HCT116 (cell line): ENCODE results near the gene RELA. TPM values are rescaled to one million over a fixed set of nuclear protein-coding genes. Genes with fewer than 3 reads are reported as not detected.

ENCODE experiments used
- ATAC-seq: fragments of 200-7000 bp; cut with Tn5 transposase; 2 replicates; pipeline ENCODE4 v1.9.1; 2020; ENCODE audit warnings: mild to moderate bottlenecking, moderate library complexity
- BruUV-seq: library from RNA; stranded (reverse); fragments of 400-500 nt; replicated peaks from 2 replicates; lab custom pipeline; 2021; lab: Mats Ljungman, UMichigan
- CTCF ChIA-PET: fragments of 300-600 bp; sonication (Branson Sonifier 250); formaldehyde crosslinking; loops from one replicate; lab custom pipeline; 2021; ENCODE audit warnings: antibody characterized with exemption; lab: Charles Lee
- POLR2A ChIA-PET: fragments of 300-600, 350-600 bp; sonication (Branson Sonifier 250); formaldehyde crosslinking; loops from one replicate; lab custom pipeline; 2021; ENCODE audit warnings: antibody characterized with exemption; lab: Charles Lee
- RAD21 ChIA-PET, 2 experiments: fragments of 300-600 bp; sonication (Branson Sonifier 250); formaldehyde crosslinking; loops; one replicate each; lab custom pipeline; 2023; ENCODE audit warnings: low total read pairs in 2 of 2; ENCODE audit not compliant: uncharacterized antibody in 2 of 2, unreplicated experiment in 2 of 2, low non-redundant PET in 1 of 2; lab: Charles Lee
- DNase-seq: peaks from one replicate; pipeline ENCODE4 v3.0.0-alpha.2; 2010; ENCODE audit warnings: low read depth, low spot score
- H2AFZ ChIP-seq: fragments of 200-600 bp; shearing (Covaris generic), sonication (generic); 2 replicates; pipeline ENCODE4 v1.6.1; 2017; ENCODE audit warnings: low read depth, mixed run types, mixed read lengths, antibody characterized with exemption, low read length; ENCODE audit not compliant: poor library complexity, severe bottlenecking
- H3K27ac ChIP-seq: 2 replicates; pipeline ENCODE4 v1.5.1; 2012; ENCODE audit warnings: low read depth, low read length
- H3K27me3 ChIP-seq: fragments of 200-600 bp; sonication (generic); 2 replicates; pipeline ENCODE4 v1.6.1; 2016; ENCODE audit warnings: mixed run types, low read length, mixed read lengths; ENCODE audit not compliant: insufficient read depth
- H3K36me3 ChIP-seq, 2 experiments: fragments of 200-500 bp in 1 of 2; fragments of 200-600 bp in 1 of 2; sonication (Bioruptor generic) in 1 of 2; sonication (generic) in 1 of 2; 2 replicates each; pipeline versions ENCODE4 v1.5.1 to v1.6.1; 2014 to 2016; ENCODE audit warnings: low read length in 2 of 2, inconsistent platforms in 1 of 2, mixed read lengths in 1 of 2, mixed run types in 1 of 2; ENCODE audit not compliant: insufficient read depth in 2 of 2, control insufficient read depth in 1 of 2
- H3K4me1 ChIP-seq, 2 experiments: fragments of 200-600 bp in 1 of 2; sonication (generic) in 1 of 2; 2 replicates each; pipeline versions ENCODE4 v1.5.1 to v1.6.1; 2012 to 2017; ENCODE audit warnings: low read length in 2 of 2, inconsistent platforms in 1 of 2, mild to moderate bottlenecking in 1 of 2, mixed read lengths in 1 of 2, mixed run types in 1 of 2, moderate library complexity in 1 of 2; ENCODE audit not compliant: insufficient read depth in 2 of 2, control insufficient read depth in 1 of 2
- H3K4me2 ChIP-seq: fragments of 200-600 bp; sonication (generic); 2 replicates; pipeline ENCODE4 v1.6.1; 2017; ENCODE audit warnings: mixed run types, low read length, mixed read lengths
- H3K4me3 ChIP-seq, 2 experiments: fragments of 200-600 bp in 1 of 2; sonication (generic) in 1 of 2; replicated peaks in 1 of 2; 2 replicates each; pipeline ENCODE4 v1.5.1; 2011 to 2016; ENCODE audit warnings: low read length in 2 of 2, control low read depth in 1 of 2, low read depth in 1 of 2, mild to moderate bottlenecking in 1 of 2, mixed read lengths in 1 of 2, mixed run types in 1 of 2
- H3K79me2 ChIP-seq: fragments of 200-600 bp; sonication (generic); 2 replicates; pipeline ENCODE4 v1.6.1; 2017; ENCODE audit warnings: mild to moderate bottlenecking, mixed run types, low read length, moderate library complexity, mixed read lengths; ENCODE audit not compliant: insufficient read depth
- H3K9ac ChIP-seq: fragments of 200-600 bp; sonication (generic); 2 replicates; pipeline ENCODE4 v1.6.1; 2016; ENCODE audit warnings: low read length, mixed read lengths
- H3K9me2 ChIP-seq: fragments of 200-600 bp; sonication (generic), shearing (Covaris generic); 2 replicates; pipeline ENCODE4 v1.6.1; 2017; ENCODE audit warnings: mixed run types, mild to moderate bottlenecking, moderate library complexity; ENCODE audit not compliant: insufficient read depth
- H3K9me3 ChIP-seq, 2 experiments: fragments of 200-500 bp in 1 of 2; fragments of 200-600 bp in 1 of 2; sonication (Bioruptor generic) in 1 of 2; sonication (generic) in 1 of 2; 2 replicates each; pipeline ENCODE4 v1.6.1; 2014 to 2017; ENCODE audit warnings: low read length in 2 of 2, mixed read lengths in 2 of 2, inconsistent platforms in 1 of 2, low read depth in 1 of 2, mild to moderate bottlenecking in 1 of 2, mixed run types in 1 of 2, moderate library complexity in 1 of 2; ENCODE audit not compliant: control insufficient read depth in 1 of 2, insufficient read depth in 1 of 2
- H4K20me1 ChIP-seq: fragments of 200-600 bp; sonication (generic), shearing (Covaris generic); 2 replicates; pipeline ENCODE4 v1.6.1; 2017; ENCODE audit warnings: mixed run types, mild to moderate bottlenecking, moderate library complexity; ENCODE audit not compliant: insufficient read depth
- ATF3 ChIP-seq: IDR thresholded peaks from 2 replicates; pipeline ENCODE4 v1.6.1; 2012
- CBX3 ChIP-seq: IDR thresholded peaks from 2 replicates; pipeline ENCODE4 v1.6.1; 2012; ENCODE audit warnings: low read depth
- CTCF ChIP-seq, 3 experiments: fragments of 200-600 bp in 1 of 3; sonication (generic) in 1 of 3; IDR thresholded peaks in 2 of 3; conservative IDR thresholded peaks in 1 of 3; 2 replicates each; pipeline ENCODE4 v1.5.1; 2012 to 2017; ENCODE audit warnings: low read depth in 2 of 3, low read length in 2 of 3, antibody characterized with exemption in 1 of 3, borderline replicate concordance in 1 of 3, control low read depth in 1 of 3, mild to moderate bottlenecking in 1 of 3, mixed read lengths in 1 of 3, mixed run types in 1 of 3, moderate library complexity in 1 of 3; ENCODE audit not compliant: insufficient read depth in 1 of 3
- ELF1 ChIP-seq: IDR thresholded peaks from 2 replicates; pipeline ENCODE4 v1.6.1; 2012; ENCODE audit warnings: low read depth, borderline replicate concordance
- SIN3A ChIP-seq: IDR thresholded peaks from 2 replicates; pipeline ENCODE4 v1.6.1; 2012; ENCODE audit warnings: low read depth
- SP1 ChIP-seq: IDR thresholded peaks from 2 replicates; pipeline ENCODE4 v1.6.1; 2012; ENCODE audit warnings: low read depth
- SRF ChIP-seq: IDR thresholded peaks from 2 replicates; pipeline ENCODE4 v1.6.1; 2012; ENCODE audit warnings: low read depth
- YY1 ChIP-seq: IDR thresholded peaks from 2 replicates; pipeline ENCODE4 v1.6.1; 2011; ENCODE audit warnings: low read length, low read depth, moderate library complexity, mild to moderate bottlenecking; ENCODE audit not compliant: insufficient replicate concordance; ENCODE audit errors: extremely low read depth
- ZFX ChIP-seq: fragments of 450-650 bp; IDR thresholded peaks from 2 replicates; pipeline ENCODE4 v1.6.1; 2017
- intact Hi-C: fragments of 100-400 bp; cut with micrococcal nuclease; formaldehyde crosslinking; loops from 2 replicates; pipeline ENCODE4 v1.10.0; 2022
- total RNA-seq: library from RNA; stranded (reverse); gene quantifications from one replicate; pipeline ENCODE4 v1.2.1, GENCODE V29; 2021; ENCODE audit not compliant: unreplicated experiment

Gene RELA
- total RNA-seq, 1 experiment from 2014 or later: 78.5 TPM

GRCh38 chr11:65655570-65656332 lies 7.0 kb downstream of the RELA start:
- no peaks in the 10 kb centered on the region for H3K9me3 ChIP-seq
- no peak overlapping the region for H3K27ac ChIP-seq
- no peak overlapping the region for H3K4me2 ChIP-seq
- H2AFZ ChIP-seq: no peak overlapping the region
- intact Hi-C loops: no loop called here
- no TSS peak for BruUV-seq
- H3K4me1 ChIP-seq: peaks cover 26 to 34% of the 10 kb centered on the region in 2 experiments
- H3K79me2 ChIP-seq: peaks cover 34% of the 10 kb centered on the region; the same call in 1 of the 2 replicates
- H4K20me1 ChIP-seq: no peaks in the 10 kb centered on the region
- CTCF ChIA-PET: no interaction called here
- RAD21 ChIA-PET: no interaction called here
- H3K36me3 ChIP-seq: peaks cover 41 to 52% of the 10 kb centered on the region in 2 experiments
- TF ChIP-seq ATF3: no peak
- no peak for TF ChIP-seq SIN3A
- no peak for TF ChIP-seq CTCF (IDR thresholded peaks at IDR 0.05 in 2 of 3, conservative IDR thresholded peaks at IDR 0.05 in 1 of 3; ENCODE audit: borderline replicate concordance in 1 of 3, insufficient read depth in 1 of 3, low read depth in 2 of 3, low read length in 2 of 3)
- TF ChIP-seq CBX3: no peak
- no peak for TF ChIP-seq SRF
- TF ChIP-seq YY1: no peak
- no peak for TF ChIP-seq ELF1
- no peak for TF ChIP-seq ZFX
- no peak for TF ChIP-seq SP1
- TF ChIP-seq, all 23 proteins: peak for 0
- DNase-seq (no peak), ATAC-seq (no peak)
- POLR2A ChIA-PET: no interaction called here
- H3K9me2 ChIP-seq: no peaks in the 10 kb centered on the region
- H3K4me3 ChIP-seq: no peak overlapping the region
- H3K27me3 ChIP-seq: no peaks in the 10 kb centered on the region
- H3K9ac ChIP-seq: no peak overlapping the region
